ENCODE data around the gene SDCCAG8. TPM values are rescaled to one million over a fixed set of nuclear protein-coding genes. Genes with fewer than 3 reads are reported as not detected.
A peak's percentile ranks its signal among the peaks of the same experiment; 100 is the strongest.

Gene SDCCAG8
- total and polyA plus RNA-seq, 2 of the 8 experiments (the other 6 are each of a cell fraction or from before 2014, with no cell fraction given): 15.6 to 21.0 TPM

GRCh38 chr1:243477731-243478290, 222.0 kb downstream of the SDCCAG8 start:
- no peak overlapping the region for H2BK20ac ChIP-seq (ENCODE audit: low read length)
- no peaks in the 10 kb centered on the region for H3K79me2 ChIP-seq (ENCODE audit: control insufficient read depth in 1 of 2, insufficient read depth in 2 of 2, low read length in 2 of 2)
- H3K18ac ChIP-seq (ENCODE audit: extremely low read depth, low read length): no peak overlapping the region
- H3K23ac ChIP-seq (ENCODE audit: insufficient read length): no peak overlapping the region
- no peaks in the 10 kb centered on the region for H3K79me1 ChIP-seq (ENCODE audit: low read depth, low read length)
- H3K4me2 ChIP-seq (ENCODE audit: insufficient read depth in 1 of 2, low read depth in 2 of 2, low read length in 2 of 2): no peak overlapping the region
- 92% methylated on average over 7 of the region's 7 CpGs; no CpG with 5 or more reads in 1 of the 2 experiments for WGBS, 2 experiments (ENCODE audit: extremely low coverage in 1 of 2, insufficient coverage in 1 of 2, insufficient read length in 1 of 2, insufficient replicate concordance in 2 of 2, low coverage in 1 of 2, low lambda C conversion rate in 2 of 2, missing lambda C conversion rate in 1 of 2)
- 0 out of 2 replicates have a peak overlapping the region, but pooled peaks have one; percentile 60 for H2BK12ac ChIP-seq (ENCODE audit: low read depth, low read length)
- no peak overlapping the region for H2AK5ac ChIP-seq (ENCODE audit: low read depth, low read length)
- H4K8ac ChIP-seq (ENCODE audit: extremely low read depth, insufficient read depth, low read length): no peak overlapping the region
- peaks cover 12 to 32% (median 19%) of the 10 kb centered on the region in 4 experiments for H3K4me1 ChIP-seq (replicated peaks in 1 of 4; ENCODE audit: control insufficient read depth in 3 of 4, insufficient read depth in 4 of 4, low read length in 3 of 4)
- no peak overlapping the region for H2BK120ac ChIP-seq (replicated peaks; ENCODE audit: low read depth, low read length)
- POLR2A ChIA-PET (ENCODE audit: partially characterized antibody): no interaction called here
- no peaks in the 10 kb centered on the region for H4K20me1 ChIP-seq (replicated peaks in 1 of 2; ENCODE audit: control insufficient read depth in 1 of 2, insufficient read depth in 2 of 2, low read length in 2 of 2)
- no peak overlapping the region for H2BK5ac ChIP-seq (ENCODE audit: low read depth, low read length)
- CTCF ChIA-PET (ENCODE audit: partially characterized antibody): interaction anchor here (0.9 to 3.7 kb wide), 11 partner anchors 9 to 469 kb away, joined by 3 to 15 read pairs (median 4); no protein-coding TSS in a partner anchor
- H3K9ac ChIP-seq (replicated peaks in 1 of 4; ENCODE audit: extremely low read depth in 1 of 4, low read depth in 3 of 4, low read length in 3 of 4): no peak overlapping the region
- H3K27ac ChIP-seq (ENCODE audit: low read depth, low read length): no peak overlapping the region
- H3K4me3 ChIP-seq (ENCODE audit: extremely low read depth in 1 of 4, insufficient read depth in 2 of 4, low read depth in 3 of 4, low read length in 4 of 4): no peak overlapping the region
- FAIRE-seq: no peak
- no peak overlapping the region for H4K5ac ChIP-seq (ENCODE audit: insufficient read length, low read depth, low read length)
- DNase-seq (ENCODE audit: low read depth in 1 of 2, low spot score in 2 of 2): no peak
- H3K27me3 ChIP-seq (replicated peaks in 1 of 4; ENCODE audit: control insufficient read depth in 3 of 4, extremely low read depth in 1 of 4, insufficient read depth in 3 of 4, low read length in 3 of 4): peaks cover 0 to 3% (median 1%) of the 10 kb centered on the region in 4 experiments; a peak in 2 of 7 replicates
- H2BK15ac ChIP-seq (ENCODE audit: low read length): no peak overlapping the region
- H3K36me3 ChIP-seq (ENCODE audit: control insufficient read depth in 2 of 4, insufficient read depth in 4 of 4, low read length in 3 of 4): no peaks in the 10 kb centered on the region
- H3K56ac ChIP-seq (replicated peaks; ENCODE audit: insufficient read length, low read depth, low read length): no peak overlapping the region
- H3K9me3 ChIP-seq (ENCODE audit: insufficient read depth in 2 of 2, low read depth in 1 of 2, low read length in 1 of 2): no peaks in the 10 kb centered on the region
- H3K23me2 ChIP-seq (ENCODE audit: low read depth, low read length): peaks cover 10% of the 10 kb centered on the region
- no peak overlapping the region for H3K4ac ChIP-seq (replicated peaks; ENCODE audit: insufficient read length, low read depth, low read length)
- no peak overlapping the region for H2AFZ ChIP-seq (ENCODE audit: low read length)
- H3K14ac ChIP-seq (ENCODE audit: insufficient read length): no peak overlapping the region
- no peak overlapping the region for H4K91ac ChIP-seq (replicated peaks; ENCODE audit: insufficient read length, low read length)
- TF ChIP-seq CHD2 (IDR thresholded peaks at IDR 0.05; ENCODE audit: low read length): no peak
- TF ChIP-seq SP4 (IDR thresholded peaks at IDR 0.05; ENCODE audit: low read length): no peak
- TF ChIP-seq SIRT6 (IDR thresholded peaks at IDR 0.05; ENCODE audit: low read length): no peak
- no peak for TF ChIP-seq SAP30 (IDR thresholded peaks at IDR 0.05; ENCODE audit: insufficient read depth, insufficient replicate concordance, low read length)
- no peak for TF ChIP-seq JUND (IDR thresholded peaks at IDR 0.05; ENCODE audit: low read length)
- no peak for TF ChIP-seq YY1 (IDR thresholded peaks at IDR 0.05; ENCODE audit: low read depth, low read length)
- TF ChIP-seq TBP (IDR thresholded peaks at IDR 0.05; ENCODE audit: low read depth, low read length): no peak
- no peak for TF ChIP-seq RFX5 (IDR thresholded peaks at IDR 0.05; ENCODE audit: borderline replicate concordance, low read depth, low read length)
- TF ChIP-seq POLR2AphosphoS5 (IDR thresholded peaks at IDR 0.05; ENCODE audit: low read depth, low read length): no peak
- TF ChIP-seq SUZ12 (IDR thresholded peaks at IDR 0.05; ENCODE audit: low read length): no peak
- TF ChIP-seq ATF3 (IDR thresholded peaks at IDR 0.05; ENCODE audit: insufficient read depth, low read depth, low read length): no peak
- no peak for TF ChIP-seq SP1 (IDR thresholded peaks at IDR 0.05; ENCODE audit: low read depth, low read length)
- no peak for TF ChIP-seq SP2 (IDR thresholded peaks at IDR 0.05; ENCODE audit: low read length)
- TF ChIP-seq JUN (IDR thresholded peaks at IDR 0.05; ENCODE audit: low read depth, low read length): no peak

Measured in H1 (cell line).